Frontal cortex (tissue), 4 donors: ENCODE results near the gene PLEKHB1. TPM values are rescaled to one million over a fixed set of nuclear protein-coding genes. Genes with fewer than 3 reads are reported as not detected.
A peak's percentile ranks its signal among the peaks of the same experiment; 100 is the strongest.

Experiments used
- DNase-seq, 2 donors: peaks; one replicate each; pipeline ENCODE4 v3.0.0; 2012; ENCODE audit warnings: low spot score in 2 of 2
- FAIRE-seq: peaks from 2 replicates; lab custom pipeline; 2012; peaks lifted over from hg19 to GRCh38; lab: Jason Lieb, UNC
- total RNA-seq: library from RNA; depleted of rRNA; stranded (reverse); fragments of >200 nt; gene quantifications from one replicate; pipeline ENCODE4 v1.2.3, GENCODE V29; 2014
- donor health status: control.
- donor health status: control.
- donor health status: control.

Gene PLEKHB1
- total RNA-seq, 1 donor from 2014 or later, result 5.3 TPM

GRCh38 chr11:73647459-73648100 lies 1.2 kb downstream of the PLEKHB1 start:
- DNase-seq (peak; percentile 78 to 93), FAIRE-seq (no peak)

- FAIRE-seq (no peak), DNase-seq (no peak)
Measured at GRCh38 chr11:73648121-73648520, 1.7 kb downstream of the PLEKHB1 start.

- FAIRE-seq (no peak), DNase-seq (no peak)
Measured at GRCh38 chr11:73648571-73649046, 2.2 kb downstream of the PLEKHB1 start.

GRCh38 chr11:73649206-73649605 lies 2.8 kb downstream of the PLEKHB1 start:
- DNase-seq, result no peak

GRCh38 chr11:73650400-73650799 lies 4.0 kb downstream of the PLEKHB1 start:
- no peak for DNase-seq
- FAIRE-seq, result no peak

More at GRCh38 chr11:73649206-73649605, 2.8 kb downstream of the PLEKHB1 start:
- no peak for FAIRE-seq

DNA sequence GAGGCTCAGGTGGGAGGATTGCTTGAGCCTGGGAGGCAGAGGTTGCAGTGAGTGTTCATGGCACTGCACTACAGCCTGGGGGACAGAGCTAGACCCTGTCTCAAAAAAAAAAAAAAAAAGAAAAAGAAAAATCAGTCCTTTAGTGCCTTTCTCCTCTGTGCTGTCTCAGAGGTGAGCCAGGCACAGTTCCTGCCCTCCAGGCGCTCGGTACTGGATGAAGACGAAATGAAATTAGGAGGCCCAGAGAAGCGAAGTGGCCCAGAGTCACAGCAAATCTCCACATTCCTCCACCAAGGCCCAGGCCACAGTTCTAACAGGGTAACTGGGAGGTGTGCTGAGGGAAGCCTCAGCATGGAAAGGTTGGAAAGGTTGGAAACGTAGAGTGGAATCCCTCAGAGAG lies 4.9 kb downstream of the PLEKHB1 start:
- FAIRE-seq (no peak), DNase-seq (no peak)

DNA sequence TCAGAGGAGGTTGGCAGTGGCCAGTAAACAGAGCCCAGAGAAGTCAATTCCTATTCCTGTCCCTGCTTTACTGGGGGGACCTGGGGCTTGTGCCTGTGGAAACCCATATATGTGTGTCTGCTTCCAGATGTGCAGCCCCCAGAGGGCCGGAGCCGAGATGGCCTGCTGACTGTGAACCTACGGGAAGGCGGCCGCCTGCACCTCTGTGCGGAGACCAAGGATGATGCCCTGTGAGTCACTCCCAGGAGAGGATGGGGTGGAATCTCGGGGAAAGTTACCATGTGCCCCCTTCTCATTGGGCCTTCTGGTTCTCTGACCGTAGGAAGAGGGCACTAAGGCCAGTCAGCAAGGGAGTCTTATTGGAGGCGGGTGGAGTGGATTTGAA lies 5.3 kb downstream of the PLEKHB1 start:
- no peak for FAIRE-seq
- DNase-seq, result no peak

DNA sequence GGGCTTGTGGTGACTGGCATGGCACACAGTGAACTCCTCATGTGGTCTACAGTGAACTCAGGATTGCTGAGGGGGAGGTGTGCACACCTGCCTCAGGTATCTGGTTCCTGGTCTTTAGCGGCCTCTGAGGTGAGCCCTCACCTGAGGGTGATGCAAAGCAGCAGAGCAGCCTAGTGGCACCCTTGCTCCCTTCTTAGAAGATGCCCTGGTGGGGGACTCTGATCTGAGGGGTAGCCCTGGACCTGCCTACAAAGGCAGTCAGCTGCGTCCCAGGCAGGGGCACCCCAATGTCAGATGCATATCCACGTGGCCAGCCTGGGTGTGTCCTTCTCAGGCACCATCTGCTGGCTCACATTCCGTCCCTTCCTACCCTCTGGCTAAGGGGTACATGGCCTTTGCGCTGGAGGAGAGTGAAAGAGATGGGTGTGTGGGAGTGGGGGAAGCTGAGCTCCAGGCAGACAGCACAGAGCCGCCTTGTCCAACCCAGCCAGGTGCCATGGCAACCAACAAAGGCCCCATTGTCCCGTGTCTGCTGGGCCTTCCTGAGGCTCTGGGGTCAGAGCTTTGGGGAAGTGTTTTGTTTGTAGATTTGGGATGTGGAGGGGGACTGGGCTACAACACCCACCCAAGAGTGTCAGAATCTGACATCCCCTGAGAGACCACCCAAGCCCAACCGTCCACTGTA lies 5.8 kb downstream of the PLEKHB1 start:
- FAIRE-seq (no peak), DNase-seq (peak; percentile 71 to 72)

DNA sequence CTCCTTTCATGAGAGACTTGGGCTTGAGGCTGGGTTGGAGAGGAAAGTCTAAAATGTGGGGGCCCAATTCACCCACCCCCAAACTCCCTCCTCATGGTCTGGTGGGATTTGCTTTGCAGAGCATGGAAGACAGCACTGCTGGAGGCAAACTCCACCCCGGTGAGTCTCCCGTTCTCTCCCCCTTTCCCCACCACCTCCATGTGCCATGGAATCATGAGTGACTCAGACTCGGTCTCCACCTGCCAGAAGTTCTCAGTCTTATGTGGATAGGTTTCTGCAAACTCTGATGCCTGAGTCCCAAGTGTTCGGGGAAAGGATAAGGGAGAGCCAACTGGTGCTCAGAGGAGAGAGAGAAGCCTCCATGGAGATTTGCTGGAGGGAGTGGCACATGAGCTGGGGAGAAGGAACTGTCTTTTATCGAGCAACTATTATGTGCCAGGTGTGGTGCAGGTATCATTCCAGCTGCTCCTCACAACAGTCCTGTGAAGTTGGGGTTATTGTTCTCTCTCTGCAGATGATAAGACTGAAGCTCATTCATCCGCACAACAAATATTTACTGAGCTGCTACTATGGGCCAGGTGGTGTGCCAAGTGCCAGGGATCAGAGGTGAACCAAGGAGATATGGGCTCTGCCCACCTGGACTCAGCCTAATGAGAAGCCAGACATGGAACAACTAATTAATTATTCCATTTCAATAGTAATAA lies 6.6 kb downstream of the PLEKHB1 start:
- FAIRE-seq (no peak), DNase-seq (no peak)

GRCh38 chr11:73653996-73654395 lies 7.6 kb downstream of the PLEKHB1 start:
- FAIRE-seq (no peak), DNase-seq (no peak)

GRCh38 chr11:73654482-73655021 lies 8.2 kb downstream of the PLEKHB1 start:
- FAIRE-seq (no peak), DNase-seq (no peak)

- FAIRE-seq, result no peak
- no peak for DNase-seq
Measured at GRCh38 chr11:73655686-73656085, 9.3 kb downstream of the PLEKHB1 start.

DNA sequence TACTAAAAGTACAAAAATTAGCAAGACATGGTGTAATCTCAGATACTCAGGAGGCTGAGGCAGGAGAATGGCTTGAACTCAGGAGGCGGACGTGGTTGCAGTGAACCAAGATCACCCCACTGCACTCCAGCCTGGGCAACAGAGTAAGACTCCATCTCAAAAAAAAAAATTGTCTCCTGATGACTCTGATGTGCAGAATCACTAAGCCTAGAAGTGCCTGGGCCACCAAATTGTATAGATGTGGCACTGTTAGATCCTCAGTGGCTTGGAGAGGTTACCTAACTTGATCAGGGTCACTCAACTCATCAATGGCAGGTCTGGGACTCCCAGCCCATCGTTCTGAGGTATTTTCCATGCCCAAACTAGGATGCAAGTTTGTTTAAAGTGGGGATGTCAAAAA lies 10.6 kb downstream of the PLEKHB1 start:
- FAIRE-seq, result no peak

GRCh38 chr11:73659961-73660360 lies 13.6 kb downstream of the PLEKHB1 start:
- no peak for FAIRE-seq

More for the DNA sequence above, 10.6 kb downstream of the PLEKHB1 start:
- no peak for DNase-seq

GRCh38 chr11:73660497-73661034 lies 14.2 kb downstream of the PLEKHB1 start:
- no peak for DNase-seq
- FAIRE-seq, result no peak

More at GRCh38 chr11:73659961-73660360, 13.6 kb downstream of the PLEKHB1 start:
- no peak for DNase-seq

- no peak for FAIRE-seq
- peak; percentile 82 to 97 for DNase-seq
Measured at GRCh38 chr11:73661035-73661628, 14.8 kb downstream of the PLEKHB1 start.

- FAIRE-seq, result no peak
- no peak for DNase-seq
Measured at GRCh38 chr11:73662445-73663157, 16.2 kb downstream of the PLEKHB1 start.

GRCh38 chr11:73663604-73664495 lies 17.5 kb downstream of the PLEKHB1 start:
- no peak for DNase-seq
- FAIRE-seq, result no peak
